Epidermal melanocyte (primary cell): ENCODE results near the gene ADGRA1.
"Not testable (repeated sequence)": the region's sequence is repeated elsewhere in the genome, so short reads cannot be mapped to it uniquely, and the experiment has no call there.

ENCODE experiments used
- DNase-seq: peaks from one replicate; pipeline ENCODE4 v3.0.0; 2011; ENCODE audit warnings: low spot score; ENCODE audit not compliant: insufficient read length

The ADGRA1 gene

DNA sequence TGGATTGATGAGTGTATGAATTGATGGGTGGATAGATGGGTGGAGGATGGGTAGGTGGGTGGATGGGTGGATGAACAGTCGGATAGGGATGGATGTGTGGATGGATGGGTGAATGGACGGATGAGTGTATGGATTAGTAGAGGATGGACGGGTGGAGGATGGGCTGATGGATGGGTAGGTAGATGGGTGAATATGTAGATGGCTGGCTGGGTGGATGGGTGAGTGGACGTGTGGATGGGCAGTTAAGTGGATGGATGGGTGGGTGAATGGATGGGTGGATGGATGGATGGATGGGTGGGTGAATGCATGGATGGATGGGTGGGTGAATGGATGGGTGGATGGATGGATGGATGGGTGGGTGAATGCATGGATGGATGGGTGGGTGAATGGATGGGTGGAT, 87.9 kb downstream of the ADGRA1 start:
- DNase-seq, result not testable (repeated sequence)

- DNase-seq, result no peak
Measured at GRCh38 chr10:133176546-133176945, 88.8 kb downstream of the ADGRA1 start.

DNA sequence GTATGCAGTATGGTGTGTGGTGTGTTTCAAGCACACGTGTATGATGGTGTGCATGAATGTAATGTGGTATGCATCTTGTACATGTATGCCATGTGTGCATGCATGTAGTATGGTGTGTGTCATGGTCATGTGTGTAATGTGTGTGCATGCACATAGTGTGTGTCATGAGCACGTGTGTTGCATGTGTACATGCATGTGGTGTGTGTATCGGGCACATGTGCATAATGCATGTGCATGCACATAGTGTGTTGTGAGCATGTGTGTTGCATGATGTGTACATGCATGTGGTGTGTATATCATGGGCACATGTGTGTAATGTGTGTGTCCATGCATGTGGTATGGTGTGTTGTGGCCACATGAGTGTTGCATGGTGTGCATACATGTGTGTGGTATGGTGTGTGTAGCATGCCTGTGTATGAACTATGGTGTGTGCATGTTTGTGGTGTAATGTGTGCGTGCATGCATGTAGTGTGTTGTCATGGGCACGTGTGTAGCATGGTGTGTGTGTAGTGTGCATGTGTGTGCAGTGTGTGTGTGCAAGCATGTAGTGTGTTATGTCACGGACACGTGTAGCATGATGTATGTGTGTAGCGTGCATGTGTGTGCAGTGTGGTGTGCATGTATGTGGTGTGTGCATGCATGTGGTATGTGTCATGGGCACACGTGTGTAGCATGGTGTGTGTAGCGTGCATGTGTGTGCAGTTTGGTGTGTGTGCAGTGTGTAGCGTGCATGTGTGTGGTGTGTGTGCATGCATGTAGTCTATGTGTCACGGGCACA, 89.8 kb downstream of the ADGRA1 start:
- no peak for DNase-seq

DNA sequence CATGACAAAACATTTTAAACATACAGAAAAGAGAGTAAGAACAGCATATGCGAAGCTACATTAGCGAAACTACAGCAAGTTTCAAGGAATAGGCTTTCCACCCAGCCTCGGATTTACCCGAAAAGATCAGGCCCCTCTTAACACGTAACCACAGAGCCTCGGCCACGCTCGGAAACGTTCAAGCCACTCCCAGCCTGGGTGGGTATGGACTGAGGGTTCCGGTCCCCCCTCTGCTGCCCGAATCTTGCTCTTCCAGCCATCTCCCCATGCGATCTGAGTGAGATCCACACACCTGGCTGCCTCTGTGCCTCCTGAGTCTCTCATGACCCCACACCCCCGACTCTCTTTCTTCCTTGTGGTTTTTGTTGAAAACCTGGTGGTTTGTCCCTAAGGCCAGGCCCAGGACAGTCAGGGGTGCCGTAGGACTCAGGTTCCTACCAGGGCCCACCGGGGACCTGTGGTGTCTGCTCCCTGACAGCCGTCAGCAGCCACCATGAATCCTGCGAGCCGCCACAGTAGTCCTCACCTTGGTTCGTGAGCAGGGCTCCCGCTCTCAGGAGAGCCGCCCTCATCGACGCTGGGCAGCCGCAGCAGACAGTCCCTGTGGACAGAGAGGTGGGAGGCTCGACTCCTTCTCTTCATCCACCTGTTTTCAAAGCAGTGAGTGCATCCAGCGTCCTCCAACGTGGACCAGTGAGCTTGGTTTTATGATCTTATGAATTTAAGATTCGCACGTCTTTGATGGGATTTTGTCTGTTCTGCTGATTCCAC, 90.8 kb downstream of the ADGRA1 start:
- DNase-seq, result no peak

DNA sequence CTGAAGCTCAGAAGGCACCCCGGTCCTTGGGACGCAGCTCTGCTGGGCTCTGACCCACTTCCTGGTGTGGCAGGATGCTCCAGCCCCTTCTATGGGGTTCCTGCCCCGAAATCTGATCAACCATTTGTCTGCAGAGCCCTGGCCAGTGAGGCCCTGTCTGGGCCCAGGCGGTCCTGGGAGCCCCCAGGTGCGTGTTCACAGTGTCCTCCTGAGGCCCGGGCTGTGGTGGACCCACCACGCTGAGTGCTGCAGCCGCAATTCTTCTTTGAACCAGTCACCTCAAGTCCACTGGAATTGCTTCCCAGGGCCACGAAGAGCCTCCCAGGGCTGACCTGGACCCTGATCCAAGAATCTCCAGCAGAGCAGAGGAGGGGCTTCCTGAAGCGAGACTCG, 91.4 kb downstream of the ADGRA1 start:
- DNase-seq, result no peak

DNA sequence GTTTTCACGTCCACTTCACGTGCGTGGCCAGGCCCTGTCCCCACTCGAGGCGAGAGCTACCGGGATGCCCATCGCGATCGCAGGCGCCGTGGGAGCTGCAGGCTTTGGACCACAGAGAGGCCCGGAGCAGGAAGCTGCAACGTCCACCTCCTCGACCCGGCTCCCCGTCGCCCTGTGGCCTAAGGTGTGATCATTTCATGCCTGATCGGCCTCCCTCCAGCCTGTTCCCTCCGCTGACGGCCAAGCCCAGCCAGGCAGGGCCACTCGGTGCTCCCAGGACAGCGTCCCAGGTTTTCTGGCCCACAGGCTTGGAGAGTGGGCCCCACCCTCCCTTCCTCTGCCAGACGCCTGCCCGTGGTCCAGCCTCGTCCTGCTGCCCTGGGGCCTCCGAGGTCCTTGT, 91.9 kb downstream of the ADGRA1 start:
- DNase-seq, result no peak

DNA sequence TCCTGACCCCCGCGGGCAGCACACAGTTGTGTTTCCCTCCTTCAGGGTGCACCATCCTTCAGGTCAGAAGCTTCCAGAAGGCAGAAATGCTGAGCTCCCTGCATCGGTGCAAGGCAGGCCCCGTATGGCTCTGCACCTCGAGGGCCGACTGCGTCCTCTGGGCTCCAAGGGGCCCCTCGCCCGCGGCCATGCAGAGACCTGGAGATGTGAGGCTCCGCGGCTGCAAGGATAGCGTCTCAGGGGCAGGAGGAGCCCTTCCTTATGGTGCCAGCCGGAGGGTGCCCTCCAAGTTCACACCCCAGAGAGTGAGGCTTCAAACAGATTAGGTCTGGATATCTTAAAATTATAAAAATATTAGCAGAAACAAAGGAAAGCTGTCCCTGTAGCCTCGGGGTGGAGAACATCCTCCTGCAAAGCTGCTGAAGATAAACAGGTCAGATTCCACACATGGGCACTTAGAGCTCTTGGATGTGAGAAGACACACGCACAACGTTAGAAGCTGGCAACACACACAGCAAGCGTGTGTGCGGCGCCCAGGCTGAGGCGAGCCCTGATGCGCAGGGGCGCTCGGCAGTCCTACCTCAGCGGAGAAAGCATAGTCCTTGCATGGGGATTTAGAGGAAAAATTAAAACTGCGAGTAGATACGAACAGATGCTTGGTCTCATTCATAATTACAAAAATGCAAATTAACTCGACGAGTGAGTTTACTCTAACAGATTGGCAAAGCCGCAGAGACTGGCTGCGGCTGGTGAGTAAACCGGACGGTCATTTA, 92.7 kb downstream of the ADGRA1 start:
- DNase-seq, result no peak

GRCh38 chr10:133180965-133181639, 93.4 kb downstream of the ADGRA1 start:
- DNase-seq, result no peak
